Measurements from ENCODE around the gene CARMIL3. TPM values are rescaled to one million over a fixed set of nuclear protein-coding genes. Genes with fewer than 3 reads are reported as not detected.

The CARMIL3 gene
- total and polyA plus RNA-seq, 2 of the 8 experiments (the other 6 are each of a cell fraction or from before 2014, with no cell fraction given) = 6.0 to 9.0 TPM

DNA sequence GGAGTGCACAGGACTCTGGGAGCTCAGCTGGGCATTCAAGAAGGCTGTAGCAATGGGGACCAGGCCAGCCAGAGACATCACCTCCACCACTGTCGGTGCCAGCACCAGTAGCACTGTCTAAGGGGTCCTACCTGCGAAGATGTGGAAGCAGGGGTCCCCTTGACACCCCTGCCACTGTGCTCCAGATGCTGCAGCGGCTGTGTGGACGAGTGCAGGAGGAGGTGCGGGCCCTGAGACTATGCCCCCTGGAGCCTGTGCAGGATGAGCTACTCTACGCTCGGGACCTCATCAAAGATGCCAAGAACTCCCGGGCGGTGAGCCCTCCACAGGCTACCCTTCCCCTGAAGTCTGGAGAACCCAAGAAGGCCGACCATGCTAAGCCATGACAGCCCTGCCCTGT, 8.6 kb downstream of the CARMIL3 start:
- Histone ChIP-seq H3K79me2 (ENCODE audit: control insufficient read depth in 1 of 2, insufficient read depth in 2 of 2, low read length in 2 of 2) (no peaks in the 10 kb centered on the region), H2AFZ (ENCODE audit: low read length) (no peak overlapping the region), H3K4me1 (replicated peaks in 1 of 4; ENCODE audit: control insufficient read depth in 3 of 4, insufficient read depth in 4 of 4, low read length in 3 of 4) (0 out of 7 replicates have a peak, but pooled peaks cover 0 to 2% (median 0%) of the 10 kb centered on the region in 4 experiments), H4K5ac (ENCODE audit: insufficient read length, low read depth, low read length) (no peak overlapping the region), H3K9ac (replicated peaks in 1 of 4; ENCODE audit: extremely low read depth in 1 of 4, low read depth in 3 of 4, low read length in 3 of 4) (no peak overlapping the region), H2BK5ac (ENCODE audit: low read depth, low read length) (no peak overlapping the region), H3K23me2 (ENCODE audit: low read depth, low read length) (no peaks in the 10 kb centered on the region), H3K56ac (replicated peaks; ENCODE audit: insufficient read length, low read depth, low read length) (no peak overlapping the region), H2BK20ac (ENCODE audit: low read length) (no peak overlapping the region), H2BK120ac (replicated peaks; ENCODE audit: low read depth, low read length) (no peak overlapping the region), H3K4me2 (ENCODE audit: insufficient read depth in 1 of 2, low read depth in 2 of 2, low read length in 2 of 2) (no peak overlapping the region), H4K20me1 (replicated peaks in 1 of 2; ENCODE audit: control insufficient read depth in 1 of 2, insufficient read depth in 2 of 2, low read length in 2 of 2) (peaks cover 0 to 2% of the 10 kb centered on the region in 2 experiments), H3K79me1 (ENCODE audit: low read depth, low read length) (no peaks in the 10 kb centered on the region), H3K27ac (ENCODE audit: low read depth, low read length) (no peak overlapping the region), H2BK15ac (ENCODE audit: low read length) (no peak overlapping the region), H3K9me3 (ENCODE audit: insufficient read depth in 2 of 2, low read depth in 1 of 2, low read length in 1 of 2) (no peaks in the 10 kb centered on the region), H4K91ac (replicated peaks; ENCODE audit: insufficient read length, low read length) (no peak overlapping the region), H2AK5ac (ENCODE audit: low read depth, low read length) (no peak overlapping the region), H3K18ac (ENCODE audit: extremely low read depth, low read length) (no peak overlapping the region), H3K36me3 (ENCODE audit: control insufficient read depth in 2 of 4, insufficient read depth in 4 of 4, low read length in 3 of 4) (no peaks in the 10 kb centered on the region; a peak in 1 of 8 replicates), H3K23ac (ENCODE audit: insufficient read length) (no peak overlapping the region), H3K14ac (ENCODE audit: insufficient read length) (no peak overlapping the region), H4K8ac (ENCODE audit: extremely low read depth, insufficient read depth, low read length) (no peak overlapping the region), H3K4me3 (ENCODE audit: extremely low read depth in 1 of 4, insufficient read depth in 2 of 4, low read depth in 3 of 4, low read length in 4 of 4) (no peak overlapping the region), H3K4ac (replicated peaks; ENCODE audit: insufficient read length, low read depth, low read length) (no peak overlapping the region), H3K27me3 (replicated peaks in 1 of 4; ENCODE audit: control insufficient read depth in 3 of 4, extremely low read depth in 1 of 4, insufficient read depth in 3 of 4, low read length in 3 of 4) (no peaks in the 10 kb centered on the region), H2BK12ac (ENCODE audit: low read depth, low read length) (no peak overlapping the region)
- ChIA-PET POLR2A (ENCODE audit: partially characterized antibody) (interaction anchor here (1.0 to 27.2 kb wide), 6 partner anchors 8 to 56 kb away, joined by 3 to 626 read pairs (median 6); partner anchors contain the start of gene PCK2), CTCF (ENCODE audit: partially characterized antibody) (interaction anchor here (0.8 to 23.8 kb wide), 11 partner anchors 9 to 48 kb away, joined by 3 to 316 read pairs (median 6); partner anchors contain the start of gene PCK2)
- 92% methylated on average over 10 of the region's 10 CpGs; no CpG with 5 or more reads in 1 of the 2 experiments for WGBS, 2 experiments (ENCODE audit: extremely low coverage in 1 of 2, insufficient coverage in 1 of 2, insufficient read length in 1 of 2, insufficient replicate concordance in 2 of 2, low coverage in 1 of 2, low lambda C conversion rate in 2 of 2, missing lambda C conversion rate in 1 of 2)
- no peak for FAIRE-seq
- no peak for DNase-seq (ENCODE audit: low read depth in 1 of 2, low spot score in 2 of 2)
- TF ChIP-seq, protein P1, sequence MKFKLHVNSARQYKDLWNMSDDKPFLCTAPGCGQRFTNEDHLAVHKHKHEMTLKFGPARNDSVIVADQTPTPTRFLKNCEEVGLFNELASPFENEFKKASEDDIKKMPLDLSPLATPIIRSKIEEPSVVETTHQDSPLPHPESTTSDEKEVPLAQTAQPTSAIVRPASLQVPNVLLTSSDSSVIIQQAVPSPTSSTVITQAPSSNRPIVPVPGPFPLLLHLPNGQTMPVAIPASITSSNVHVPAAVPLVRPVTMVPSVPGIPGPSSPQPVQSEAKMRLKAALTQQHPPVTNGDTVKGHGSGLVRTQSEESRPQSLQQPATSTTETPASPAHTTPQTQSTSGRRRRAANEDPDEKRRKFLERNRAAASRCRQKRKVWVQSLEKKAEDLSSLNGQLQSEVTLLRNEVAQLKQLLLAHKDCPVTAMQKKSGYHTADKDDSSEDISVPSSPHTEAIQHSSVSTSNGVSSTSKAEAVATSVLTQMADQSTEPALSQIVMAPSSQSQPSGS (IDR thresholded peaks at IDR 0.05; ENCODE audit: low read length) = no peak
- no peak for TF ChIP-seq RAD21 (IDR thresholded peaks at IDR 0.05 in 1 of 2, conservative IDR thresholded peaks at IDR 0.05 in 1 of 2; ENCODE audit: low read depth in 2 of 2, low read length in 2 of 2)

All from H1 (cell line).